Fibroblast of mammary gland (primary cell): ENCODE measurements around the gene WDR53.

ENCODE experiments used
- DNase-seq: peaks from one replicate; pipeline ENCODE4 v3.0.0-alpha.2; 2010; ENCODE audit warnings: low read depth
- H3K4me3 ChIP-seq: 2 replicates; pipeline ENCODE4 v1.5.1; 2011; ENCODE audit warnings: low read depth, mild to moderate bottlenecking, low read length, moderate library complexity; ENCODE audit not compliant: control insufficient read depth
- TF ChIP-seq, protein P1 (sequence below): conservative IDR thresholded peaks from 2 replicates; pipeline ENCODE4 v1.5.1; 2011; ENCODE audit warnings: low read depth, low read length, inconsistent platforms; ENCODE audit not compliant: control insufficient read depth, insufficient read depth

Gene WDR53

DNA sequence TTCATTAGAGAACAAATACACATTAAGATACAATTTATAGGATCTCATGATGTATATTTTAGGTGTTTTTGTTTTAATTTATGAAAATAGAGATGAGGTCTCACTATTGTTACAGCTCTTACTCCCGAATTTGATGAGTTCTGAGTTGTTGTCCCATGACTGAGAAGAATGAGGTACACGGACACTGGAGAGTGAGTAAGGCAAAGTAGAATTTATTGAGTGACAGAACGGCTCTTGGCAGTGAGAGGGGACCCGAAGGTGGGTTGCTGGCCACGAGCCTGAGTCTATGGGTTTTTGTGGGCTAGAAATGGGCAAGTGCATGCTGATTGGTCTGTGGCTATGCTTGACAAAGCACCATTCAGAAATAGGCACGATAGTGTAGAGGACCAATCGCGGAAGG is 61.7 kb downstream of the WDR53 start:
- no peak for DNase-seq
- no peak overlapping the region for H3K4me3 ChIP-seq
- TF ChIP-seq, protein P1, sequence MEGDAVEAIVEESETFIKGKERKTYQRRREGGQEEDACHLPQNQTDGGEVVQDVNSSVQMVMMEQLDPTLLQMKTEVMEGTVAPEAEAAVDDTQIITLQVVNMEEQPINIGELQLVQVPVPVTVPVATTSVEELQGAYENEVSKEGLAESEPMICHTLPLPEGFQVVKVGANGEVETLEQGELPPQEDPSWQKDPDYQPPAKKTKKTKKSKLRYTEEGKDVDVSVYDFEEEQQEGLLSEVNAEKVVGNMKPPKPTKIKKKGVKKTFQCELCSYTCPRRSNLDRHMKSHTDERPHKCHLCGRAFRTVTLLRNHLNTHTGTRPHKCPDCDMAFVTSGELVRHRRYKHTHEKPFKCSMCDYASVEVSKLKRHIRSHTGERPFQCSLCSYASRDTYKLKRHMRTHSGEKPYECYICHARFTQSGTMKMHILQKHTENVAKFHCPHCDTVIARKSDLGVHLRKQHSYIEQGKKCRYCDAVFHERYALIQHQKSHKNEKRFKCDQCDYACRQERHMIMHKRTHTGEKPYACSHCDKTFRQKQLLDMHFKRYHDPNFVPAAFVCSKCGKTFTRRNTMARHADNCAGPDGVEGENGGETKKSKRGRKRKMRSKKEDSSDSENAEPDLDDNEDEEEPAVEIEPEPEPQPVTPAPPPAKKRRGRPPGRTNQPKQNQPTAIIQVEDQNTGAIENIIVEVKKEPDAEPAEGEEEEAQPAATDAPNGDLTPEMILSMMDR, result no peak

DNA sequence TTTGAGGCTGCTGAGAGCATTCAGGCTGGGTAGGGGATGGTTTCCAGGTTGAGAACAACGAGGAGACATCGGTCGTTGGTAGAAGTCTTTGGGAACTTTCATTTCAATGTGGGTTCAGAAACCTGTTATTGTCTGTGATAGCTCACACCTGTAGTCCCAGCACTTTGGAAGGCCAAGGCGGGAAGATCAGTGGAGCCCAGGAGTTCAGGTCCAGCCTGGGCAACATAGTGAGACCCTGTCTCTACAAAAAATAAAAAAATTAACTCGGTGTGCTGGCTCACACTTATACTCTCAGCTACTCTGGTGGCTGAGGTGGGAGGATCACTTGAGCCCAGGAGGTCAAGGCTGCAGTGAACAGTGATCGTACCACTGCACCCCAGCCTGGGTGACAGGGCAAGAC is 63.8 kb downstream of the WDR53 start:
- TF ChIP-seq, protein P1, result no peak
- no peak for DNase-seq
- no peak overlapping the region for H3K4me3 ChIP-seq
